Liver (tissue), 3 donors: ENCODE data around the gene UPK1A.

Experiments used
- ATF3 ChIP-seq: IDR thresholded peaks from 2 replicates; pipeline ENCODE4 v1.6.1; 2016; ENCODE audit warnings: antibody characterized with exemption
- CTCF ChIP-seq: fragments of 150-350 bp; IDR thresholded peaks from 2 replicates; pipeline ENCODE4 v1.5.1; 2017; ENCODE audit warnings: improper control_type of control experiment, low read depth, low read length; ENCODE audit not compliant: missing input control
- EGR1 ChIP-seq, 2 donors: IDR thresholded peaks; 2 replicates each; pipeline ENCODE4 v1.6.1; 2016 to 2018; ENCODE audit warnings: antibody characterized with exemption in 2 of 2, low read depth in 2 of 2
- FOXA1 ChIP-seq: IDR thresholded peaks from 2 replicates; pipeline ENCODE4 v1.6.1; 2016; ENCODE audit warnings: antibody characterized with exemption
- GABPA ChIP-seq, 2 donors: IDR thresholded peaks in 1 of 2; conservative IDR thresholded peaks in 1 of 2; 2 replicates each; pipeline ENCODE4 v1.6.1; 2016; ENCODE audit warnings: antibody characterized with exemption in 2 of 2, mild to moderate bottlenecking in 1 of 2, moderate library complexity in 1 of 2
- JUND ChIP-seq, 2 donors: IDR thresholded peaks; 2 replicates each; pipeline ENCODE4 v1.6.1; 2016; ENCODE audit warnings: antibody characterized with exemption in 2 of 2
- NR2F2 ChIP-seq: IDR thresholded peaks from 2 replicates; pipeline ENCODE4 v1.6.1; 2016; ENCODE audit warnings: antibody characterized with exemption
- RAD21 ChIP-seq, 2 donors: IDR thresholded peaks; 2 replicates each; pipeline ENCODE4 v1.6.1; 2016; ENCODE audit warnings: antibody characterized with exemption in 2 of 2, mild to moderate bottlenecking in 2 of 2
- REST ChIP-seq: IDR thresholded peaks from 2 replicates; pipeline ENCODE4 v1.6.1; 2016; ENCODE audit warnings: antibody characterized with exemption, mild to moderate bottlenecking
- SP1 ChIP-seq: IDR thresholded peaks from 2 replicates; pipeline ENCODE4 v1.6.1; 2018; ENCODE audit warnings: antibody characterized with exemption, mild to moderate bottlenecking
- ZBTB33 ChIP-seq: IDR thresholded peaks from 2 replicates; pipeline ENCODE4 v1.6.1; 2016; ENCODE audit warnings: antibody characterized with exemption
- donor health status: healthy.
- donor health status: healthy.

GRCh38 chr19:35661995-35662340 is 4.3 kb upstream of the UPK1A start:
- TF ChIP-seq RAD21 (IDR thresholded peaks at IDR 0.05) (no peak), CTCF (no peak), ATF3 (no peak), GABPA (IDR thresholded peaks at IDR 0.05 in 1 of 2, conservative IDR thresholded peaks at IDR 0.05 in 1 of 2) (no peak), JUND (IDR thresholded peaks at IDR 0.05) (no peak), NR2F2 (no peak), FOXA1 (no peak), EGR1 (IDR thresholded peaks at IDR 0.05; ENCODE audit: low read depth in 2 of 2) (no peak), ZBTB33 (no peak), REST (no peak), SP1 (no peak)
